Measurements from ENCODE around the gene PPP1R37.

The PPP1R37 gene

DNA sequence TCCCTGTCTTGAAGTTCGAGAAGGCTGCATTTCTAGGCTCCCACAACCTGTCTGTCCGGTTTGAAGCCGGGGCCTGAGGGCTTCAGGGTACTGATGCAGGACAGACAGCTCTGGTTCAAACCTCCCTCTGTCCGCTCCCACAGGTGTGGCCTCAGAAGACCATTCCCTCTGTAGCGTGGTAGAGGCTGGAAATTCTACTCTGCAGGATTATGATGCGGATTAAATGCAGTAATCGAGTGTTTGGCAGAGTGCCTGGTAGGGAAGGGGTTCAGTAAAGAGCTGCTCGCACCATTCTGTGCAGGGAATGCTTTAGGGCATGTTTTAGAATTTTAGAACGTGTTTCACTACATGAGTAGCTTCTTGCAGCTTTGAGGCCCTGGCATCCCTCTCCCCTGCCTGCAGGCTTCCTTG is 30.5 kb downstream of the PPP1R37 start:
- Histone ChIP-seq H4K20me1 (ENCODE audit: insufficient read depth, low read length) (no peaks in the 10 kb centered on the region), H3K79me2 (ENCODE audit: insufficient read depth, low read length) (0 out of 2 replicates have a peak, but pooled peaks cover 4% of the 10 kb centered on the region)

DNA sequence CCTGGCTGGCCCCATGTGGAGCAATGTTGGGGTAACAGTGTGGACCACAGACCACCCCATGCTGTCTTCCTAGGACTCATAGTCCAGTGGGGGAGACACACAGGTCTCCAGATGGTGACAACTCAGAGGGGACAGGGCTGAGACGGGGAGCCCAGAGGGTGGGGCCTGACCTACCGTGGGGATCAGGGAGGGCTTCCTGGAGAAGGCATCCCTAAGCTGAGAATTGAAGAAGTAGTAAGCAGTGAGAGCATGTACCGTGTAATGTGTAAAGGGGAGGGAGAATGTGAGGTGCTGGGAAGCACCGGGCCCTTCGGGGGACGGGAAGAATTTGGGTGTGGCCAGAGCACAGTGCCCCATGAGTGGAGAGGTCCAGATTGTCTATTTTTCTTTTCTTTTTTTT is 31.0 kb downstream of the PPP1R37 start:
- Histone ChIP-seq H4K20me1 (ENCODE audit: insufficient read depth, low read length) (no peaks in the 10 kb centered on the region), H3K4me2 (ENCODE audit: low read length) (no peak overlapping the region), H3K27me3 (ENCODE audit: insufficient read depth, low read length) (no peaks in the 10 kb centered on the region), H3K9me2 (ENCODE audit: low read depth, low read length) (no peaks in the 10 kb centered on the region), H3K4me3 (ENCODE audit: low read depth, low read length, poor library complexity, severe bottlenecking) (no peak overlapping the region), H3K9ac (ENCODE audit: low read length) (no peak overlapping the region), H3K27ac (ENCODE audit: low read depth, low read length, poor library complexity, severe bottlenecking) (no peak overlapping the region), H3F3A (ENCODE audit: insufficient read depth, low read length) (no peaks in the 10 kb centered on the region), H3K4me1 (ENCODE audit: insufficient read depth, low read length, severe bottlenecking) (peaks cover 32% of the 10 kb centered on the region), H3K9me3 (ENCODE audit: low read length) (no peaks in the 10 kb centered on the region), H2AFZ (ENCODE audit: low read length) (no peak overlapping the region), H3K36me3 (ENCODE audit: insufficient read depth, low read length) (peaks cover 4% of the 10 kb centered on the region; the same call in 1 of the 2 replicates), H3K79me2 (ENCODE audit: insufficient read depth, low read length) (0 out of 2 replicates have a peak, but pooled peaks cover 4% of the 10 kb centered on the region)
- TF ChIP-seq CTCF (IDR thresholded peaks at IDR 0.05; ENCODE audit: low read length), result no peak

More for the DNA sequence above, 30.5 kb downstream of the PPP1R37 start:
- H3K9me2 ChIP-seq (ENCODE audit: low read depth, low read length), result no peaks in the 10 kb centered on the region
- no peaks in the 10 kb centered on the region for H3F3A ChIP-seq (ENCODE audit: insufficient read depth, low read length)
- H3K27me3 ChIP-seq (ENCODE audit: insufficient read depth, low read length), result no peaks in the 10 kb centered on the region
- no peak overlapping the region for H2AFZ ChIP-seq (ENCODE audit: low read length)
- H3K4me2 ChIP-seq (ENCODE audit: low read length), result no peak overlapping the region
- no peaks in the 10 kb centered on the region for H3K9me3 ChIP-seq (ENCODE audit: low read length)
- H3K4me3 ChIP-seq (ENCODE audit: low read depth, low read length, poor library complexity, severe bottlenecking), result no peak overlapping the region
- TF ChIP-seq EZH2 (IDR thresholded peaks at IDR 0.05; ENCODE audit: borderline replicate concordance, low read length), result no peak
- no peak for TF ChIP-seq CTCF (IDR thresholded peaks at IDR 0.05; ENCODE audit: low read length)
- peaks cover 37% of the 10 kb centered on the region for H3K4me1 ChIP-seq (ENCODE audit: insufficient read depth, low read length, severe bottlenecking)
- no peak overlapping the region for H3K27ac ChIP-seq (ENCODE audit: low read depth, low read length, poor library complexity, severe bottlenecking)
- H3K9ac ChIP-seq (ENCODE audit: low read length), result no peak overlapping the region
- peaks cover 4% of the 10 kb centered on the region; the same call in 1 of the 2 replicates for H3K36me3 ChIP-seq (ENCODE audit: insufficient read depth, low read length)

DNA sequence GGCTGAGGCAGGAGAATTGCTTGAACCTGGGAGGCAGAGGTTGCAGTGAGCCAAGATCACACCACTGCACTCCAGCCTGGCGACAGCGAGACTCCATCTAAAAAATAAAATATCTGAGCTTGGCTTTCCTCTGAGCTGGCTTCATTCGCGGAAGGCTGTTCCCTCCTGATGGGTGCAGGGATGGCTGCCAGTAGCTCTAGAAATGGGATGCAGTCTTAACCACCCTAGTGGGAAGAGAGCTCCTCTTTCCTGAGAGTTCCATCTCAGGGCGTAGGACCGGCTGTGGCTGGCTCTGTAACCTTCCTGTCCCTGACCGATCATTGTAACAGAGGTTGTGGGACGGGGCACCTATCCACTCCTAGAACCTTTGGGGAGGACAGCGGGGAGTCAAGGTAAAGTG is 32.4 kb downstream of the PPP1R37 start:
- Histone ChIP-seq H3K27me3 (ENCODE audit: insufficient read depth, low read length) (no peaks in the 10 kb centered on the region), H3K4me3 (ENCODE audit: low read depth, low read length, poor library complexity, severe bottlenecking) (no peak overlapping the region), H3K27ac (ENCODE audit: low read depth, low read length, poor library complexity, severe bottlenecking) (no peak overlapping the region), H3K4me2 (ENCODE audit: low read length) (no peak overlapping the region), H3F3A (ENCODE audit: insufficient read depth, low read length) (no peaks in the 10 kb centered on the region), H3K9me2 (ENCODE audit: low read depth, low read length) (no peaks in the 10 kb centered on the region), H3K4me1 (ENCODE audit: insufficient read depth, low read length, severe bottlenecking) (peaks cover 28% of the 10 kb centered on the region), H3K9ac (ENCODE audit: low read length) (no peak overlapping the region), H3K79me2 (ENCODE audit: insufficient read depth, low read length) (0 out of 2 replicates have a peak, but pooled peaks cover 4% of the 10 kb centered on the region), H2AFZ (ENCODE audit: low read length) (no peak overlapping the region), H3K36me3 (ENCODE audit: insufficient read depth, low read length) (peaks cover 4% of the 10 kb centered on the region; the same call in 1 of the 2 replicates), H4K20me1 (ENCODE audit: insufficient read depth, low read length) (no peaks in the 10 kb centered on the region), H3K9me3 (ENCODE audit: low read length) (no peaks in the 10 kb centered on the region)
- TF ChIP-seq CTCF (IDR thresholded peaks at IDR 0.05; ENCODE audit: low read length), result no peak
- no peak for TF ChIP-seq EZH2 (IDR thresholded peaks at IDR 0.05; ENCODE audit: borderline replicate concordance, low read length)

All from OCI-LY1 (cell line).